HG02852 (cell line): Measurements from ENCODE around the gene RAB30.

Source experiments
- ATAC-seq: cut with Tn5 transposase; IDR thresholded peaks from one replicate; pipeline ENCODE4 v1.9.1; 2021; ENCODE audit warnings: mild to moderate bottlenecking, moderate library complexity; ENCODE audit not compliant: unreplicated experiment

The RAB30 gene

DNA sequence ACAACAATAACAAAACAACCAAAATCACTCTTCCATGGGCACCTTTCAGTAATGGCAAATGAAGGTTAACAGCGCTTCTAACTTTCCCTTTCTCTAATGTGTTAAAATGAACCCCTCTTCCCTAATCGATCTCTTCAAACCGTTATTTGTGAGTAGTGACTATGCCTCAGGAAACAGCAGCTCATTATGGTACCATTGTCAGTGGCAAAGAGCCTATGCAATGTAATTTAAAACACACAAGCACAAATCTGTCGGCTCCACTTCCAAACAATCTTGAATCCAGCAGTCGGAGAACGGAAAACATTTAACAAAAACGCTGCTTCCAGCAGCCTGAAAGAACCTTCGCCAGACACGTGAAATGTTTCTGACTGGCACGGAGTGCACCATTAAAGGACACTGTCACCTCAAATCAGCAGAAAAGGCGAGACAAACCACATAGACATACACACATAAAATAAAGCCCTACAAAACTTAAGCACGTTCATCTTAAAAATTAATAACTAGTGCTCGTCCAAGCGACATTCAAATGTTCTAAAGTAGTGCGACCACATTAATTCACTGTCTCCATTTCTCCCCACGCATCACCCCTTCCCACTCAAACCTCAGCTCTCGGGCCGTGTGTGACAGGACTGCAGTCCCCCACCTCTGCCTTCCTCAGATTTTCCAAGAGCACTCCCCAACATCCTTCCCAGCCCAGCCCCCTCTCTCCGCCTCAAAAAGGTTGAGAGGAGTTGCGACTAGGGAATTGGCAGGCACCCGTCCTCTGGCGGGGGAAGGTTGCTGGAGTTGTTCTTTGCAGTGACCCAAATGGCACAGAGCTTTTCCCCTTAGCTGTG is 748 bp downstream of the RAB30 start:
- peak; percentile 1 for ATAC-seq

DNA sequence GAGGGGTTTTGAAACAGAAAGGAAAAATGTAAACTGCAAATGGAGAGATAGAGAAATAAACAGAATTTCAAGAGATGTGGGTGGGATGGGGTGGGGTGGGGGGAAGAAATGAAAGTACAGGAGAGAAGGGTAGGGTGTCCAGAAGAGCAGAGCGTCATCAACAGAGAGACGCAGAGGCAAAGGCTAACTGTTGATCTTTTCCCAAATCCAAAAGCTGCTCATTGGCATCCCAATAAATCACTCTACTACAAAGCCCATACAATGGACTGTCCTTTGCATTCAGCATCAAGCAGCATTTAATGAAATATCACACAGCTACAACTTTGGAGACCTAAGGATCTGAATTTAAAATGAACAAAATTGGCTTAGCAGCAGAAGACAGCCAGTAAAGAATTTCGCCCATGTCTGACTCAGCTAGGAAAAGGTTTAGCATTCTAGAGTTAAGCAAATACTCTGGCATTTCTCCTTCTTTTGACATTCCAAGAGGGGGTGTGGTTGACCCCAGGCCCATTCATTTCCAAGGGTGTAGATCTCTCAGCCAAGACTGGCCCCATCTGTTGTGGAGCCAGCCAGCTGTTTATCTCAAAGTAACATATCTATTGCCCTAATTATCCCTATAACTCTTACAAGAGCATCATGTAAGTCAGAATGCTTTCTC is 1.5 kb downstream of the RAB30 start:
- ATAC-seq, result no peak

DNA sequence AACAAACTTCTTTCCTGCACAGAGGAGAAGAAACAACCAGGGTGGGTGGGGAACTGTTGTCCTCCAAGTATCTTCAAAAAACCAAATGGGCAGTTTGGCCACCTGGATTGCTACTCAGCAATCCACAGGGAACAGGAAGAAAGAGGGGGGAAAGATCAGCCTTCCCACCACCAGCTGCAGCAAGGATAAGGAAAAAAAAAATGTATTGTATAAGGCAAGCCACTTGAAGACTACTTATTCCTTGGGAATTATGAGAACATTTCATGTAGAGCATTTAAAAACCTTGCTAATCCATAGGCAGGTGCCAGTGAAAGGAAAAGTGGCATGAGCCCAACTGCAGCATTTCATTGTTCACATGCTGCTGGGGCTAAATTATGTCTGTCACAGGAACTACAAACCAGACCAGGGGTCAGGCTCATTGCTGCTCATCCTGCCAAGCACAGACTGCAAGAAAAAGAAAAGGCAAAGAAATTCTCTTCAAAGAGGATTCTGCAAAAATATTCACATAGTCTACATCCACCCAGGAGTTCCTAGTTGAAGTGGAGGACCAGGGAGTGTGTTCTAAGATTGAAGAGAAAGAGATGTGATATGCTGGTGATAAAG is 2.2 kb downstream of the RAB30 start:
- no peak for ATAC-seq

DNA sequence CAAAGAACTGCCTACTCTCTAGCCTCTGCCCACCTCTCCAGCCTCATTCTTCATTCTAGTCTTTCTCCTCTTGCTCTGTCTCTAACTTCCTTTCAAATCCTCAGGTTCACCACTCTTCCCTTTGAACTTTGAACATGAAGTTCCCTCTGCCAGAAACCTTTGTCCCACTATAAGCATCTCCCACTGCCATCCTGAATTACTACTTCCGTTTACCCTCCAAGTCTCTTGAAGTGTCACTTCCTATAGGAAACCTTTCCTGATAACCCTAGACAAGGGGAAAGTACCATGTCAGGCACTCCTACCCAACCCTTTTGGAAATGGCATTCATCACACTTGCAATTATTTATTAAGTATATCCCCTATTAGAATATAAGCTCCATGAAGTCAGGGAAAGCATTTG is 3.1 kb downstream of the RAB30 start:
- no peak for ATAC-seq

DNA sequence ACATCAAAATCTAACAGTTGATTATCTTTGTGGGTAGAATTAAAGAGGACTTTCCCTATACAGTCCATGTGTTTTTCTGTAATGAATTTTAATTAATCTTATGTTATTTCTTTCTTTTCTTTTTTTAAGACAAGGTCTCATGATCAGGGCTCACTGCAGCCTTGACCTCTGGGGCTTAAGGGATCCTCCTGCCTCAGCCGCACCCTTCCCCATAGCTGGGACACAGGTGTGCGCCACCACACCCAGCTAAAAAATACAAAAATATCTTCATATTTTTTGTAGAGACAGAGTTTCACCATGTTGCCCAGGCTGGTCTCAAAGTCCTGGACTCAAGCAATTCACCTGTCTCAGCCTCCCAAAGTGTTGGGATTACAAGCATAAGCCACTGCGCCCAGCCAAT is 7.7 kb downstream of the RAB30 start:
- no peak for ATAC-seq

DNA sequence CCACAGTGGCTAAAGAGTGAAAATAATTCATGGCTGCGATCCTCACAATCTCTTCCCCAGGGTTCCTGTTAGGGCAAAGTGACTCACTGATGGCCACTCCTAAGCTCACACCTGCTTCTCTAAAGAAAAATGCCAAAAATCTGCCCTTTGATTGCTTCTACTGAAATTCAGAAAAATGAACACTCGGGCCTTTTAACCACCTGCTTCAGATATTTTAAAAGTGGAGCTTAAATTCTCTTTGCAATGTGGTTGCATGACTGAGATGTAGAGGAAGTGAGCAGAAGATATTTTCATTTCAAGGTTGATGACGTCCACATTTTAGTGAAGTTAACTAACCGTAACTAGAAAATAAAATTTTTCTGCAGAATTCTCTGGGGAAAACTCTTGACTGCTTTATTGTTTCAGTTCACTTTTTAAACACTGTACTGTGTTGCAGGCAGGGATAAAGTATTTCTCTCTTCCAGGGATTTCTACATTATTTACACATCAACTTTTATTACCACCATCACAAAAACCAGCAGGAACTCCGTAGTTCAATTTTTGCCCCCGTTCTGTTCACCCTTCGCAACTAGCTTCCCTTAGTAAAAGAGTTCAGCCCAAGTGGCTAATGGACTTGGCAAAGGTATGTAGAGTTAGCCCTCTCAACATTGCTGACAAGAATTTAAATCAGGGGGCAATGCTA is 8.5 kb downstream of the RAB30 start:
- peak; percentile 58 for ATAC-seq

DNA sequence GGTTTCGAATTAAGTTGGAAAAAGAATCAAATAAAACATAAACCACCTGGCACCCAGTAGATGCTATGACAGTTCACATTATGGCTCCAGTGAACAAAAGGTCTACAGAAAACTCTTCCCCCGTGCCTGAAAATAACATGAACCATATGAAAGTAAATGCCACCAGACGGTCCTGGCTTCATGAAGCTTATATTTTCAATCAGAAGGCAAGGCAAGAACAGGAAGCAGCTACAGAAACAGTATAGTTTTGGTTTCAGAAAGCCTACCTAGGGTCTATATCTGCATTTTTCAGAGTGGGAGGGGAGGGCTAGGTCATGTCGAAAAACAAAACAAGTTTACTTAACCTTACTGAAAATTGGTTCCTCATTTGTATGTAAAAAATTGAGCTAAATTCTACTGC is 9.8 kb downstream of the RAB30 start:
- peak; percentile 84 for ATAC-seq

DNA sequence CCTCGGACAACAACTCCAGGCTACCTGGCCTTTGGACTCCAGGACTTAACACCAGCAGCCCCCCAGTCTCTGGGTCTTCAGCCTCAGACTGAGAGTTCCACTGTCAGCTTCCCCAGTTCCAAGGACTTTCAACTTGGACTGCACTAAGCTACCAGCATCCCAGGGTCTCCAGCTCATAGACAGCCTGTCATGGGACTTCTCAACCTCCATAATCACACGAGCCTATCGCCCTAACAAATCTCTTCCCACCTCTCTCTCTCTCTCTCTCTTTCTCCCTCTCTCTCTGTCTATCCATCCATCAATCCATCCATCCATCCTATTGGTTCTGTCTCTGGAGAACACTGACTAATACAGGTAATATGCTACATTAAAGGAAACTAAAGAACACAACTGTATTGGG is 10.7 kb downstream of the RAB30 start:
- no peak for ATAC-seq

DNA sequence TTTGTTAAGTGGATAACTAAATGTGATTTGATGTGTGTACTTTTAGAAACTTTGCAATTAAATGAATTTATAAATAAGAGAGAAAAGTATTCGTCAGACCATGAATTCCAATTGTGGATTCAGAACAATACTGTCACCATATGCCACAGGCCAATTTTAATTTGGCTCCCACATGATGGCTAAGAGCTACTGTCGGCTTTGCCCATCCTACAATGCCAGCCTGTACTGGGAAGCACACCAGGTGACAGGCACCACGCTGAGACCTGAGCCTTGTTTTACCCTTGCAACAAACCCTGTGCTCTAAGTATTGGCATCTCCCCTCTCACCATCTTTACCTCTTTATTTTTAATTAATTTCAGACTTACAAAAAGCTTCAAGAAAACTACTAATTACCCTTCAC is 14.0 kb downstream of the RAB30 start:
- no peak for ATAC-seq

DNA sequence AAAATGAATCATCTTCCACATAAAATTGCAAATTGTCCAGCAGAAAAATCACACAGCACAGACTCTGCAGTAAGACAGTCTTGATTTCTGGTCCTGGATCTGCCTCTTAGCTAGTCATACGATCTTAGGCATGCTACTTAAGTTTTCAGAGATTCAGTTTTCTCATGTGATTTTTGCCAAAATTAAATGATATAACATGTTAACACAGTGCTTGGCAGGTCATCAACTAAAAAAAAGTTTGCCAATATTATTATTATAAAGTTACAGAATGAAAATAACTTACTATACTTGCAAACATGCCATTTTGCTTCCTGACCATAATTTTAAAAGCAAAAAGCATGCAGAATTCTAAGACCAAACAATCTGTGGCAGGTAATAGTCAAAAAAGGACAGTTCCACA is 15.1 kb downstream of the RAB30 start:
- no peak for ATAC-seq

DNA sequence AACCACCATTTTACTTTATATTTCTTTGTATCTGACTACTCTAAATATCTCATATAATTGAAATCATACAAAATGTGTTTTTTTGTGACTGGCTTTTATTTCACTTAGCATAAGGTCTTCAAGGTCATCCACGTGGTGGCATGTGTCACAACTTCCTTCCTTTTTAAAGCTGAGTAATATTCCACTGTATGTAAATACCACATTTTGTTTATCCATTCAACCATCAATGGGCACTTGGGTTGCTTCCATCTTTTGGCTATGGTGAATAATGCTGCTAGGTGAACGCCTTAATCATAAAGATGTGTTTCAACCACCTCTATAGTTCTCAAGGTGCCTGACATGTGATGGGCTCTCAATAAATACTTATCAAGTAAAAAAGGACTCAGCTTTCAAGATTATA is 15.5 kb downstream of the RAB30 start:
- ATAC-seq, result no peak

DNA sequence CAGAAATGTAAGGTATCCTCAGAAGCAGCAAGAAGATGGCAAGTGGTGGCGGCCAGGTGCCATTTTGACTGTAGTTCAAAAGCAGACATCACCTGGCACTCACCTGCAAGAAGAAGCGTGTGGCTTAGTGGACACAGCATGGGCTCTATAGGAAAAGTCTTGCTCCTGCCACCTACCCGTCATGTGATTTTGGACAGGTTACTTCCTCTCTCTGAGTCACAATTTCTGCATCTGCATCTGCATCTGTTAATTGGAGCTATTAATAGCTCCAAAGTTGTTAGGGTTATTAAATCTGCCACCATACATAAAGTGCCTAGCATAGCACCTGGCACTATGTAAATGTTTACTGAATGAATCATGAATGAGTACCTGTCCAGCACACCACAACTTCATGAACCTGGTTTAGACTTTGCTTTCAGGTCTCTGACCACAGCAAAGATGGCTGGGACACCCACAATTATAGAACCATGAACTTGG is 16.8 kb downstream of the RAB30 start:
- ATAC-seq, result peak; percentile 48

DNA sequence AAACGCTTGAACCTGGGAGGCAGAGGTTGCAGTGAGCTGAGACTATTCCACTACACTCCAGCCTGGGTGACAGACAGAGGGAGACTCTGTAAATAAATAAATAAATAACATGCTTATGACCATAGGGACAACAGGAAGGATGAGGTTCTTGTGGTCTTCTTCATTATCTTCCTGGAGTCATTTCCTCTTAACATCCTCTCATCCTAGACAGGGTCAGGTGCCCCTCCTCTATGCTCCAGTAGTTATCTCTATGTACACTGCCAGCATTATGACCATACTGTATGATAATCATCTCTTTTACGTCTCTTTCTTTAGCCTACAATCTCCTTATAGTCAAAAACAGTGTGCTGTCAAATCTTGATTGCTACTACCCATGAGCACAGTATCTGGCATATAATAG is 17.7 kb downstream of the RAB30 start:
- peak; percentile 68 for ATAC-seq

DNA sequence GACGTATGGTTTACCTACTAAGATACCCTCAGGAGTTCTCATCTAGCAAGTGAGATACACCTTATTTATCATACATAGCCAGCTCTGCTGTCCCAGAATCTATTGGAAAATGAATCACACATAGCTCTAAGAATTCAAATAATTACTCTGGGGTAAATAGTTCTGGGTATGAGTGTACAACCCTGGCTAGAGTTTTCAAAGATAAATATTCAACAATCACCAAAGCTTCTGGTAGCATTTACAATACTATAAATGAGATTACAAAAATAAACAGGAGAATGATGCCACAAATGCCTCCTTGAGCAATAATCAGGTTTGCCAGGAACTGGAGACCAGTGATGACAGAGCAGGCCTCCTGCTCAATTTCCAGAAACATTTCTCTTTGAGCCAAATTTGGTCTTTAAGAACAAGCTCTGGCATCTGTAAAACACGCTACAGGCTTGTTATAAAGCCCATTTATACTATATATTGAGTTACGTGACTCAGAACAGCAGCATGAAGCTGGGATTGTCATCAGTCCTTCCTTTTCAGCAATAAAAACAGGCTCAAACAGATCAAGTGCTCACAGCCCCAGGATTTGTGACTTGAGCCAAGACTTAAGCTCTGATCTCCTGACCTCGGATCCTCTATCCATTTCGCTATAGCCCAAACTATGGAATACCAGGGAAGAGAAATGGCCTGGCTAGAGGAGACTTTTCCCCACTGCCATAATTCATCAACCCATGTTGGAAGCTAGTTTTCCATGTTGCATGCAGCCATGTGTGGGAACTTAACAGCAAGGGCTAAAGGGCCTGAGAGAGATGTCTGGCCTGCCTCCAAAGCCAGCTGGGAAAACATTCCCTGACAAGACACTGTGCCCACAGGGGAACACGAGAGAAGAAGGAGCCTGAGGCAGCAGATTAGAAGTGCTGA is 19.7 kb downstream of the RAB30 start:
- no peak for ATAC-seq

DNA sequence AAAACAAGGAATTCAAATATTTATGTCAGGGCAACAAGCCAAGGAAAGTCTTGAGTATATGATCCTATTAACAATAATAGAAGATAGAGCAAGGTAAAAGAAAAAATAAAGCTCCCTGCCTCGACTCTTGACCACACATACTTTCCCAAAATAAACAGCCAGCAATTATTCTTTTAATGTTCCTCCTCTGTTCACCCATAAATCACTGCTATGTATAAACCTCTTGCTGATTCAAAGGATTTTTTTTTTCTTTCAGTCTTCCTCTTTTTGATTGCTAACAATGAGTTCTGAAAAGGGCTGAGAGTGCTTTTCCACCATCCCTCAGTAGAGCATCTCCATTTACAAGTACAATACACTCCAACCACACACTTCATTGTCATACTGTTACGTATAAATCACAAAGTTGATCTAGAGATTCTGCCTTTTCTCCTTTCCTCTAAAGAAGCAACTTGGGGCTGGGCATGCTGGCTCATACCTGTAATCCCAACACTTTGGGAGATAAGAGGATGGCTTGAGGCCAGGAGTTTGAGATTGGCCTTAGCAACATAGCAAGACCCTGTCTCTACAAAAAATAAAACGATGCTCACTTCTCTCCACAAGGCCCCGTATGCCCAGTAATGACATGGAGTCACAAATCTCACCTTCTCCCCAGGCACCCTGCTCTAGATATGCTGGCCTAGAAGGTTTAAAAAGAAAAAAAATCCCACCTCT is 24.0 kb downstream of the RAB30 start:
- no peak for ATAC-seq

DNA sequence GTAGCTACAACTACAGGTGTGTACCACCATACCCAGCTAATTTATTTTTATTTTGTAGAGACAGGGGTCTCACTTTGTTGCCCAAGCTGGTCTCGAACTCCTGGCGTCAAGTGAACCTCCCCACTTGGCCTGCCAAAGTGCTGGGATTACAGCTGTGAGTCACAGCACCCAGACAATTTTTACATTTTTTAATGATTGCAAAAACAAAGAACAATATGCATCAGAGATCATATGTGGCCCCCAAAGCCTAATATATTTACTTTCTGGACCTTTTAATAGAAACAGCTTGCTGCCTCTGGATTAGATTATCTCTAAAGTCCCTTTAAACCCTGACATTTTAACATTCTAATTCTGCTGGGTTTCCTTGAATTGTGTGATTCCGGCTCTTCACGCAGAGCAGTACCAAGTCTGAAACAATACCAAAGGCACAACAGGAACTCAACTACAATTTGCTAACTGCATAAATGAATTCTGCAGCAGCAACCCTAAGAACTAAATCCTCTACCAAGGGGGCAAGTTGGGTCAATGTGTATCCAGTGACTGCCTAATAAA is 25.0 kb downstream of the RAB30 start:
- no peak for ATAC-seq

DNA sequence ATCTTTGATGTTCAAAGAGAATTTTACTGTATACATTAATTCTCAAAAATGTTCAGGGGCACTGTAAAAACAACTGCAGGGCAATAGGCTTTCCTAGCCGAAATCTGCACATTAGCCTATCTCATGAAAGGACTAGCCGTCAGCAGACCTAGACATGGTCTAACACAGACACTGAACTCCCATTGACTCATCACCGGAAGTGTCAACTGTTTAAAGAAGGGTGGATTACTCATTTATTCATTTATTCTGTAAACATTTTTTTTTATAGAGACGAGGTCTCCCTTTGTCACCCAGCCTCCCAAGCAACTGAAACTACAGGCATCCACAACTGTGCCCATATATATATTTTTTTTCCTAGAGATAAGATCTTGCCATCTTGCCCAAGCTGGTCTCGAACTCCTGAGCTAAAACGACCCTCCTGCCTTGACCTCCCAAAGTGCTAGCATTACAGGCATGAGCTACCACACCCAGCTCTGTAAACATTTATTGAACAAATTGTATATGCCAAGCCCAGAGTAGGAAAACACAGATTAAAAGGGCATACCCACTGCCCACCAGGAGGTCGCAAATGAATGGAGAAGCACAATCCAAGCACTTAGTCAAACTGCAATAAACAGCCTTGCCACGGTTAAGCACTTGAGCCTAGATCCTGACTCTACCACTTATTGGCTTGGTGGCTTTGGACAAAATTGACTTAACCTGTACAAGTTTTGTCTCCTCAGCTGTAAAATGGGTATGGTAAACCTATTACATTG is 26.6 kb downstream of the RAB30 start:
- peak; percentile 86 for ATAC-seq

DNA sequence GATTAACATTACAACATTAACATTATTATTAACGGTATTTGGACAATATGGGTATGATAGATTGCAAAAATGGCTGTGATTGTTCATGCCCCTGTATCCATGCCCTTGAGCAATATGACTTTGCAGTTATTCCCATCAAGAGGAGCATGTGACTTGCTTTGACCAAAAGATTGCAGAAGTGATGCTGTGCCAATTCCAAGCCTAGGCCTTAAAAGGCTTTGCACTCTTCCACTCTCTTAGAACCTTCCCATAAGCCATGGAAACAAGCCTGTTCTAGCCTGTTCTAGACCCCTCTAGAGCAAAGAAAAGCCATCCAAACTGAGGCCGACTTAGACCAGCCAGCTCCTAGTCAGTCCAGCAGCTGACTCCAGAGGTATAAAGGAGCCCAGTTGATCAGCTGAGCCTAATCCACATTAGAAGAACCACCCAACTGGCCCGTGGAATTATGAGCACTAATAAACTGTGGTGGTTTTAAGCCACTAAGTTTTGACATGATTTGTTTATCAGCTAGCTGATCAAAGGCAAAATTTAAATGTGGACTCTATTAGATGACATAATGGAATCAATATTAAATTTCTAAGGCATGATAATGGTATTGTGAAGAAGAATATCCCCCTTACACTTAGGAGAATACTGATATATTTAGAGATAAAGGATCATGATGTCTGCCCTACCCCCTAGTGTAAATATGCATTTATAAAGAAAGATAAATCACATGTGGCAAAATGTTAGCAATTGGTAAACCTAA is 28.6 kb downstream of the RAB30 start:
- no peak for ATAC-seq
